DLD1 (cell line): ENCODE measurements around the gene PYGB.
"Not testable (repeated sequence)": the region's sequence is repeated elsewhere in the genome, so short reads cannot be mapped to it uniquely, and the experiment has no call there.

Source experiments
- in situ Hi-C: cut with HindIII; loops from 2 replicates; pipeline ENCODE4 v1.10.0; 2017; ENCODE audit warnings: low sequenced_read_pairs

Gene PYGB

GRCh38 chr20:25229486-25230165, 18.3 kb upstream of the PYGB start:
- in situ Hi-C loops, result no loop called here

GRCh38 chr20:25230166-25230831, 17.6 kb upstream of the PYGB start:
- in situ Hi-C loops, result no loop called here

GRCh38 chr20:25233016-25233772, 14.7 kb upstream of the PYGB start:
- in situ Hi-C loops, result no loop called here

GRCh38 chr20:25234009-25234849, 13.7 kb upstream of the PYGB start:
- in situ Hi-C loops, result not testable (repeated sequence)

GRCh38 chr20:25236450-25237304, 11.2 kb upstream of the PYGB start:
- in situ Hi-C loops, result no loop called here

GRCh38 chr20:25237610-25238318, 10.1 kb upstream of the PYGB start:
- in situ Hi-C loops, result no loop called here

- in situ Hi-C loops, result no loop called here
Measured at GRCh38 chr20:25238319-25239037, 9.4 kb upstream of the PYGB start.

- in situ Hi-C loops, result no loop called here
Measured at GRCh38 chr20:25239387-25240370, 8.2 kb upstream of the PYGB start.

GRCh38 chr20:25240851-25241658, 6.8 kb upstream of the PYGB start:
- in situ Hi-C loops, result not testable (repeated sequence)

GRCh38 chr20:25241659-25241955, 6.3 kb upstream of the PYGB start:
- in situ Hi-C loops, result not testable (repeated sequence)

- in situ Hi-C loops, result no loop called here
Measured at GRCh38 chr20:25242231-25242630, 5.7 kb upstream of the PYGB start.

- in situ Hi-C loops, result no loop called here
Measured at GRCh38 chr20:25243416-25243979, 4.4 kb upstream of the PYGB start.

GRCh38 chr20:25244976-25245375, 2.9 kb upstream of the PYGB start:
- in situ Hi-C loops, result no loop called here

GRCh38 chr20:25245461-25245860, 2.4 kb upstream of the PYGB start:
- in situ Hi-C loops, result no loop called here

- in situ Hi-C loops, result no loop called here
Measured at GRCh38 chr20:25246182-25246999, 1.5 kb upstream of the PYGB start.

GRCh38 chr20:25247000-25247517, 826 bp upstream of the PYGB start:
- in situ Hi-C loops, result no loop called here
